Osteoblast (primary cell): ENCODE results near the gene AMELX. TPM values are rescaled to one million over a fixed set of nuclear protein-coding genes. Genes with fewer than 3 reads are reported as not detected.

Source experiments
- DNase-seq: peaks from one replicate; pipeline ENCODE4 v3.0.0; 2011; ENCODE audit warnings: low spot score, mixed read lengths; ENCODE audit not compliant: insufficient read length; ENCODE audit errors: missing footprints
- H2AFZ ChIP-seq: 2 replicates; pipeline ENCODE4 v1.6.0; 2011; ENCODE audit warnings: mild to moderate bottlenecking, low read length
- H3K27ac ChIP-seq: 2 replicates; pipeline ENCODE4 v1.5.1; 2011; ENCODE audit warnings: mild to moderate bottlenecking, low read depth, low read length, moderate library complexity
- H3K27me3 ChIP-seq: 2 replicates; pipeline ENCODE4 v1.6.0; 2012; ENCODE audit warnings: mild to moderate bottlenecking, control low read depth, inconsistent platforms, low read length, moderate library complexity; ENCODE audit not compliant: insufficient read depth
- H3K36me3 ChIP-seq: 2 replicates; pipeline ENCODE4 v1.5.1; 2011; ENCODE audit warnings: mild to moderate bottlenecking, low read length, control low read depth, moderate library complexity; ENCODE audit not compliant: insufficient read depth
- H3K4me1 ChIP-seq: 2 replicates; pipeline ENCODE4 v1.5.1; 2011; ENCODE audit warnings: mild to moderate bottlenecking, low read length, control low read depth, moderate library complexity; ENCODE audit not compliant: insufficient read depth
- H3K4me2 ChIP-seq: 2 replicates; pipeline ENCODE4 v1.6.0; 2011; ENCODE audit warnings: mild to moderate bottlenecking, low read length; ENCODE audit not compliant: insufficient read depth
- H3K4me3 ChIP-seq: fragments of 200-600 bp; sonication (generic); 3 replicates; pipeline ENCODE4 v1.5.1; 2012; ENCODE audit warnings: mild to moderate bottlenecking, low read length, inconsistent platforms; ENCODE audit not compliant: insufficient read depth
- H3K79me2 ChIP-seq: 2 replicates; pipeline ENCODE4 v1.6.0; 2012; ENCODE audit warnings: mild to moderate bottlenecking, low read length, control low read depth, inconsistent platforms; ENCODE audit not compliant: insufficient read depth
- H3K9me3 ChIP-seq: 2 replicates; pipeline ENCODE4 v1.5.1; 2011; ENCODE audit warnings: low read depth, low read length, control low read depth
- H4K20me1 ChIP-seq: 2 replicates; pipeline ENCODE4 v1.6.0; 2012; ENCODE audit warnings: mild to moderate bottlenecking, low read length, control low read depth; ENCODE audit not compliant: insufficient read depth
- CTCF ChIP-seq: IDR thresholded peaks from 2 replicates; pipeline ENCODE4 v1.5.1; 2011; ENCODE audit warnings: mild to moderate bottlenecking, low read depth, low read length, moderate library complexity; ENCODE audit errors: extremely low read depth
- total RNA-seq: library from RNA; depleted of rRNA; stranded (reverse); fragments of >200 nt; gene quantifications from 2 replicates; pipeline ENCODE4 v1.2.3, GENCODE V29; 2012

AMELX gene
- total RNA-seq, 1 donor = not detected

- Histone ChIP-seq H3K4me1 (peaks cover 7% of the 10 kb centered on the region), H2AFZ (no peak overlapping the region), H4K20me1 (no peaks in the 10 kb centered on the region), H3K27ac (no peak overlapping the region), H3K4me2 (peak overlapping the region; percentile 34), H3K27me3 (no peaks in the 10 kb centered on the region), H3K4me3 (peak overlapping the region; percentile 11), H3K9me3 (no peaks in the 10 kb centered on the region), H3K79me2 (no peaks in the 10 kb centered on the region), H3K36me3 (no peaks in the 10 kb centered on the region)
- DNase-seq = no peak
- TF ChIP-seq CTCF = no peak
Measured at GRCh38 chrX:11265352-11265751, 27.9 kb upstream of the AMELX start.

- Histone ChIP-seq H3K79me2 (no peaks in the 10 kb centered on the region), H3K36me3 (no peaks in the 10 kb centered on the region), H3K4me1 (no peaks in the 10 kb centered on the region), H3K9me3 (no peaks in the 10 kb centered on the region), H2AFZ (no peak overlapping the region), H3K27me3 (no peaks in the 10 kb centered on the region), H4K20me1 (no peaks in the 10 kb centered on the region), H3K27ac (no peak overlapping the region), H3K4me2 (no peak overlapping the region), H3K4me3 (no peak overlapping the region)
- DNase-seq = no peak
- TF ChIP-seq CTCF = no peak
Measured at GRCh38 chrX:11266573-11267003, 26.6 kb upstream of the AMELX start.

GRCh38 chrX:11267425-11267824 is 25.8 kb upstream of the AMELX start:
- H4K20me1 ChIP-seq = no peaks in the 10 kb centered on the region
- H3K36me3 ChIP-seq = no peaks in the 10 kb centered on the region
- no peaks in the 10 kb centered on the region for H3K27me3 ChIP-seq
- TF ChIP-seq CTCF = no peak
- no peak overlapping the region for H3K4me2 ChIP-seq
- no peak overlapping the region for H3K27ac ChIP-seq
- no peaks in the 10 kb centered on the region for H3K9me3 ChIP-seq
- no peaks in the 10 kb centered on the region for H3K79me2 ChIP-seq
- DNase-seq = no peak
- peaks cover 7% of the 10 kb centered on the region for H3K4me1 ChIP-seq
- H2AFZ ChIP-seq = no peak overlapping the region
- no peak overlapping the region for H3K4me3 ChIP-seq

- no peak for TF ChIP-seq CTCF
- Histone ChIP-seq H3K4me3 (no peak overlapping the region), H3K27ac (no peak overlapping the region), H3K4me1 (peaks cover 11% of the 10 kb centered on the region), H3K79me2 (no peaks in the 10 kb centered on the region), H2AFZ (no peak overlapping the region), H3K27me3 (no peaks in the 10 kb centered on the region), H3K4me2 (no peak overlapping the region), H3K9me3 (no peaks in the 10 kb centered on the region), H3K36me3 (no peaks in the 10 kb centered on the region), H4K20me1 (no peaks in the 10 kb centered on the region)
- no peak for DNase-seq
Measured at GRCh38 chrX:11269006-11269405, 24.2 kb upstream of the AMELX start.
